OCI-LY1 (cell line): ENCODE measurements around the gene CASP8.
A peak's percentile ranks its signal among the peaks of the same experiment; 100 is the strongest.

Experiments used
- H2AFZ ChIP-seq: fragments of 200-600 bp; sonication (generic), shearing (Covaris generic); 2 replicates; pipeline ENCODE4 v1.6.0; 2014; ENCODE audit warnings: antibody characterized with exemption, mild to moderate bottlenecking, low read length
- H3F3A ChIP-seq: fragments of 200-600 bp; sonication (generic), shearing (Covaris generic); 2 replicates; pipeline ENCODE4 v1.6.0; 2014; ENCODE audit warnings: mild to moderate bottlenecking, antibody characterized with exemption, low read length, moderate library complexity; ENCODE audit not compliant: insufficient read depth
- H3K27ac ChIP-seq: fragments of 200-600 bp; sonication (generic); 2 replicates; pipeline ENCODE4 v1.5.1; 2014; ENCODE audit warnings: low read length, mixed run types, mild to moderate bottlenecking, low read depth; ENCODE audit not compliant: poor library complexity, severe bottlenecking
- H3K27me3 ChIP-seq: fragments of 200-600 bp; sonication (generic); 2 replicates; pipeline ENCODE4 v1.6.0; 2014; ENCODE audit warnings: antibody characterized with exemption, mild to moderate bottlenecking, low read length, moderate library complexity; ENCODE audit not compliant: insufficient read depth
- H3K36me3 ChIP-seq: fragments of 200-600 bp; sonication (generic); 2 replicates; pipeline ENCODE4 v1.6.1; 2014; ENCODE audit warnings: mild to moderate bottlenecking, antibody characterized with exemption, low read length, moderate library complexity, mixed read lengths; ENCODE audit not compliant: insufficient read depth
- H3K4me1 ChIP-seq: fragments of 200-600 bp; sonication (generic); 2 replicates; pipeline ENCODE4 v1.5.1; 2014; ENCODE audit warnings: mild to moderate bottlenecking, low read length, moderate library complexity; ENCODE audit not compliant: insufficient read depth, severe bottlenecking
- H3K4me2 ChIP-seq: fragments of 200-600 bp; sonication (generic), shearing (Covaris generic); 2 replicates; pipeline ENCODE4 v1.6.1; 2014; ENCODE audit warnings: low read length
- H3K4me3 ChIP-seq: fragments of 200-600 bp; sonication (generic); 2 replicates; pipeline ENCODE4 v1.5.1; 2014; ENCODE audit warnings: low read length, low read depth, mild to moderate bottlenecking, mixed read lengths; ENCODE audit not compliant: poor library complexity, severe bottlenecking
- H3K79me2 ChIP-seq: fragments of 200-600 bp; shearing (Covaris generic); 2 replicates; pipeline ENCODE4 v1.6.1; 2016; ENCODE audit warnings: mixed run types, low read length, mixed read lengths; ENCODE audit not compliant: insufficient read depth
- H3K9ac ChIP-seq: fragments of 200-600 bp; sonication (generic), shearing (Covaris generic); 2 replicates; pipeline ENCODE4 v1.6.1; 2014; ENCODE audit warnings: mild to moderate bottlenecking, low read length, mixed read lengths
- H3K9me2 ChIP-seq: fragments of 200-600 bp; sonication (generic), shearing (Covaris generic); 2 replicates; pipeline ENCODE4 v1.6.1; 2014; ENCODE audit warnings: low read depth, mild to moderate bottlenecking, low read length, mixed read lengths
- H3K9me3 ChIP-seq: fragments of 200-600 bp; shearing (Covaris generic); 2 replicates; pipeline ENCODE4 v1.6.1; 2014; ENCODE audit warnings: low read length, mixed read lengths
- H4K20me1 ChIP-seq: fragments of 200-600 bp; sonication (generic), shearing (Covaris generic); 2 replicates; pipeline ENCODE4 v1.6.0; 2016; ENCODE audit warnings: mild to moderate bottlenecking, low read length; ENCODE audit not compliant: insufficient read depth
- CTCF ChIP-seq: fragments of 200-600 bp; sonication (generic), shearing (Covaris generic); IDR thresholded peaks from 2 replicates; pipeline ENCODE4 v1.5.1; 2017; ENCODE audit warnings: mild to moderate bottlenecking, antibody characterized with exemption, low read length, moderate library complexity, mixed read lengths
- EZH2 ChIP-seq: fragments of 200-600 bp; sonication (generic), shearing (Covaris generic); IDR thresholded peaks from 2 replicates; pipeline ENCODE4 v1.8.0; 2017; ENCODE audit warnings: borderline replicate concordance, mixed run types, mild to moderate bottlenecking, antibody characterized with exemption, low read length, moderate library complexity, mixed read lengths

CASP8 gene

GRCh38 chr2:201233812-201234662 is 26.3 kb upstream of the CASP8 start:
- Histone ChIP-seq H3K4me3 (peak overlapping the region; percentile 86), H3K79me2 (peaks cover 27% of the 10 kb centered on the region), H3K27ac (peak overlapping the region; percentile 72)

GRCh38 chr2:201234663-201235135 is 25.6 kb upstream of the CASP8 start:
- Histone ChIP-seq H3K4me1 (peaks cover 41% of the 10 kb centered on the region), H3K9me2 (no peaks in the 10 kb centered on the region), H3K4me2 (peak overlapping the region; percentile 92), H3K9ac (peak overlapping the region; percentile 84), H3K27ac (peak overlapping the region; percentile 72), H3F3A (no peaks in the 10 kb centered on the region), H3K27me3 (no peaks in the 10 kb centered on the region), H3K4me3 (peak overlapping the region; percentile 86), H3K79me2 (peaks cover 27% of the 10 kb centered on the region), H4K20me1 (no peaks in the 10 kb centered on the region), H3K36me3 (peaks cover 18% of the 10 kb centered on the region), H3K9me3 (no peaks in the 10 kb centered on the region), H2AFZ (no peak overlapping the region)
- TF ChIP-seq EZH2 (no peak), CTCF (no peak)

More at GRCh38 chr2:201233812-201234662, 26.3 kb upstream of the CASP8 start:
- no peaks in the 10 kb centered on the region for H3K9me3 ChIP-seq
- H3K27me3 ChIP-seq = no peaks in the 10 kb centered on the region
- peaks cover 12% of the 10 kb centered on the region for H3K36me3 ChIP-seq
- peaks cover 41% of the 10 kb centered on the region for H3K4me1 ChIP-seq
- no peaks in the 10 kb centered on the region for H3F3A ChIP-seq
- H3K9ac ChIP-seq = peak overlapping the region; percentile 84
- no peaks in the 10 kb centered on the region for H4K20me1 ChIP-seq
- no peaks in the 10 kb centered on the region for H3K9me2 ChIP-seq
- no peak overlapping the region for H2AFZ ChIP-seq
- TF ChIP-seq EZH2 = no peak
- TF ChIP-seq CTCF = peak; percentile 4; the same call in 1 of the 2 replicates
- peak overlapping the region; percentile 92 for H3K4me2 ChIP-seq

- peaks cover 32% of the 10 kb centered on the region for H3K36me3 ChIP-seq
- peaks cover 2% of the 10 kb centered on the region; the same call in 1 of the 2 replicates for H3K9me3 ChIP-seq
- H3K9me2 ChIP-seq = no peaks in the 10 kb centered on the region
- H3K79me2 ChIP-seq = peaks cover 27% of the 10 kb centered on the region
- no peaks in the 10 kb centered on the region for H3K27me3 ChIP-seq
- peak overlapping the region; percentile 92 for H3K4me2 ChIP-seq
- no peak overlapping the region for H2AFZ ChIP-seq
- H3F3A ChIP-seq = no peaks in the 10 kb centered on the region
- H3K4me3 ChIP-seq = peak overlapping the region; percentile 86
- peaks cover 41% of the 10 kb centered on the region for H3K4me1 ChIP-seq
- H3K9ac ChIP-seq = peak overlapping the region; percentile 84; the same call in 1 of the 2 replicates
- H4K20me1 ChIP-seq = no peaks in the 10 kb centered on the region
- H3K27ac ChIP-seq = peak overlapping the region; percentile 22
- no peak for TF ChIP-seq EZH2
- TF ChIP-seq CTCF = peak; percentile 74
Observed at GRCh38 chr2:201235860-201236811, 24.2 kb upstream of the CASP8 start.
